ENCODE results near the gene TNFRSF4. TPM values are rescaled to one million over a fixed set of nuclear protein-coding genes. Genes with fewer than 3 reads are reported as not detected.

The TNFRSF4 gene
- total RNA-seq, 4 donors from 2014 or later = 0.39 to 3.7 (median 0.97) TPM

GRCh38 chr1:1232208-1232795 lies 18.3 kb upstream of the TNFRSF4 start, which contains the start of gene B3GALT6:
Gene B3GALT6 (plus strand): TSS chr1:1232237. CDS start chr1:1232279, 42 bp downstream.
- Histone ChIP-seq H3K4me1 (peaks cover 0 to 49% (median 24%) of the 10 kb centered on the region in 4 donors), H3K27me3 (peaks cover 0 to 5% of the 10 kb centered on the region in 2 donors), H3K4me3 (peak within 1 kb of the TSS; percentile 76 to 100 (median 97)), H3K27ac (peak within 1 kb of the TSS; percentile 72 to 97 (median 90)), H3K9me3 (no peaks in the 10 kb centered on the region), H3K36me3 (peaks cover 0 to 54% (median 5%) of the 10 kb centered on the region in 3 donors)
- no peak for DNase-seq (ENCODE audit: low spot score in 2 of 2)
- 0 to 14% methylated on average over 11 to 36 of the region's 100 CpGs for WGBS, 2 donors
- TF ChIP-seq CTCF (IDR thresholded peaks at IDR 0.05) = no peak
- peak in 1 of 2 donors; percentile 47 for TF ChIP-seq POLR2A (IDR thresholded peaks at IDR 0.05)

- no peak for TF ChIP-seq CTCF (IDR thresholded peaks at IDR 0.05)
- TF ChIP-seq EP300 (IDR thresholded peaks at IDR 0.05) = peak in 1 of 2 donors; percentile 75
- peaks cover 0 to 42% (median 21%) of the 10 kb centered on the region in 4 donors for H3K4me1 ChIP-seq
- H3K27ac ChIP-seq = peak within 1 kb of the TSS; percentile 72 to 97 (median 90)
- no peaks in the 10 kb centered on the region for H3K27me3 ChIP-seq
- H3K9me3 ChIP-seq = no peaks in the 10 kb centered on the region
- peaks cover 0 to 61% (median 10%) of the 10 kb centered on the region in 3 donors for H3K36me3 ChIP-seq
- WGBS, 2 donors = 0 to 1% methylated on average over 57 to 82 of the region's 99 CpGs
- H3K4me3 ChIP-seq = peak within 1 kb of the TSS; percentile 76 to 100 (median 97)
- peak; percentile 91 to 93 for DNase-seq (ENCODE audit: low spot score in 2 of 2)
These were observed 17.7 kb upstream of the TNFRSF4 start, which contains the start of gene SDF4 for GRCh38 chr1:1231400-1232207. Gene SDF4 (minus strand): TSS chr1:1232001. CDS start chr1:1228772, 3,229 bp downstream.

DNA sequence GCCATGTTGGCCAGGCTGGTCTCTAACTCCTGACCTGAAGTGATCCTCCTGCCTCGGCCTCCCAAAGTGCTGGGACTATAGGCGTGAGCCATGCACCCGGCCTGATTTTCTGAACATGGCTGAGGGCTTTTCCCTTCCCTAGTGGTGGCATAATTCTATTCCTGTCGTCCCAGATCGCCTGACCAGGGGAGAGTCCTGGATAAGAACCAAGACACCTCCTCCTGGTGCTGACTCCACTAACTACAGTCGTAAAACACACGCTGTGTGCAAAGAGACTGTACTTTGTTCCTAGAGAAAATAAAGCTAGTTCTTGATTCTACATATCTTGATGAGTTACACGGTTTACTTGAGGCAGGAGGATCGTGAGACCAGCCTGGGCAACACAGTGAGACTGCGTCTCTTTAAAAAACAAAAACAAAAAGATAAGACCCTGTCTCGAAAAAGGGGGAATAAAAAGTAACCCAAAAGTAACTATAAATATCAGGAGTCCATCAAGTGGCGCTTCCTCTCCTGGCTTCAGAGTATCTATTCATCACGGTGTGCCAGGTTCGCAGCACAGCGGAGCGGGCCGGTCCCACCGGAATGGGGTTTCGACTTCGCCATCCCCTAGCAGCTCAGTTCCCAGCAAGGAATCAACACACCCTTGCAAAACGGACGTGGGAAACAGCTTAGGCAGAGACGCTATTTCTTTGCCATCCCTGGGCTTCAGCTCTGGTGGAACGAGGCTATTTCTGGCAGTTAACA lies 16.9 kb upstream of the TNFRSF4 start:
- Histone ChIP-seq H3K4me3 (peak overlapping the region; percentile 76 to 100 (median 97)), H3K4me1 (peaks cover 0 to 41% (median 21%) of the 10 kb centered on the region in 4 donors), H3K9me3 (no peaks in the 10 kb centered on the region), H3K36me3 (peaks cover 0 to 62% (median 10%) of the 10 kb centered on the region in 3 donors), H3K27me3 (no peaks in the 10 kb centered on the region), H3K27ac (peak overlapping the region; percentile 72 to 97 (median 90))
- no peak for DNase-seq (ENCODE audit: low spot score in 2 of 2)
- 11 to 15% methylated on average over 24 of the region's 24 CpGs for WGBS, 2 donors
- TF ChIP-seq CTCF (IDR thresholded peaks at IDR 0.05) (no peak), EP300 (IDR thresholded peaks at IDR 0.05) (no peak), POLR2A (IDR thresholded peaks at IDR 0.05) (no peak)

DNA sequence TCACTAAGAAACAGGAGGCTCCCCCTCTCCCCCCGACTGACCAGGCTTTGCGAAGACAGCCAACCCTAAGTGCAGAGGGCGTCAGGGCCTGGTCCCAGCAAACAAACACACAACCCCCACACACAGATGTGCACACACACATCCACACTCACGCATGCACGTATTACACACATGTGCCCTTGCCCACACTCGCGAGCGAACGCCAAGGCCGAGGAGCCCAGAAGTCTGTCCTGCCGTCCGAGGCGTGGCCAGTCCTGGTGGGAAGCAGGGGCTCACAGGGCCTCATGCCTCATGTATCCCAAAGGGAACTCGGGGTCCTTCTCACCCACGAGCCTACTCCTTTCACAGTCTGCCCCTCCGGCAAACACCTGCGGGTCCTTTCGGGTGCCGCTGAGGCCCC lies 15.8 kb upstream of the TNFRSF4 start:
- DNase-seq (ENCODE audit: low spot score in 2 of 2) = no peak
- Histone ChIP-seq H3K9me3 (no peaks in the 10 kb centered on the region), H3K27me3 (no peaks in the 10 kb centered on the region), H3K36me3 (peaks cover 0 to 62% (median 10%) of the 10 kb centered on the region in 3 donors), H3K27ac (no peak overlapping the region), H3K4me3 (peak overlapping the region in 1 of 4 donors; percentile 95), H3K4me1 (peaks cover 0 to 41% (median 21%) of the 10 kb centered on the region in 4 donors)
- TF ChIP-seq EP300 (IDR thresholded peaks at IDR 0.05) (no peak), CTCF (IDR thresholded peaks at IDR 0.05) (no peak), POLR2A (IDR thresholded peaks at IDR 0.05) (no peak)
- WGBS, 2 donors = 84 to 87% methylated on average over 19 of the region's 19 CpGs

Measured in tibial nerve (tissue), 4 donors.